ENCODE results near the gene PXMP4. TPM values are rescaled to one million over a fixed set of nuclear protein-coding genes. Genes with fewer than 3 reads are reported as not detected.

PXMP4 gene
- total and polyA plus RNA-seq, 9 of the 15 experiments (the other 6 are each of a cell fraction or from before 2014, with no cell fraction given): 4.8 to 29.1 (median 6.8) TPM

DNA sequence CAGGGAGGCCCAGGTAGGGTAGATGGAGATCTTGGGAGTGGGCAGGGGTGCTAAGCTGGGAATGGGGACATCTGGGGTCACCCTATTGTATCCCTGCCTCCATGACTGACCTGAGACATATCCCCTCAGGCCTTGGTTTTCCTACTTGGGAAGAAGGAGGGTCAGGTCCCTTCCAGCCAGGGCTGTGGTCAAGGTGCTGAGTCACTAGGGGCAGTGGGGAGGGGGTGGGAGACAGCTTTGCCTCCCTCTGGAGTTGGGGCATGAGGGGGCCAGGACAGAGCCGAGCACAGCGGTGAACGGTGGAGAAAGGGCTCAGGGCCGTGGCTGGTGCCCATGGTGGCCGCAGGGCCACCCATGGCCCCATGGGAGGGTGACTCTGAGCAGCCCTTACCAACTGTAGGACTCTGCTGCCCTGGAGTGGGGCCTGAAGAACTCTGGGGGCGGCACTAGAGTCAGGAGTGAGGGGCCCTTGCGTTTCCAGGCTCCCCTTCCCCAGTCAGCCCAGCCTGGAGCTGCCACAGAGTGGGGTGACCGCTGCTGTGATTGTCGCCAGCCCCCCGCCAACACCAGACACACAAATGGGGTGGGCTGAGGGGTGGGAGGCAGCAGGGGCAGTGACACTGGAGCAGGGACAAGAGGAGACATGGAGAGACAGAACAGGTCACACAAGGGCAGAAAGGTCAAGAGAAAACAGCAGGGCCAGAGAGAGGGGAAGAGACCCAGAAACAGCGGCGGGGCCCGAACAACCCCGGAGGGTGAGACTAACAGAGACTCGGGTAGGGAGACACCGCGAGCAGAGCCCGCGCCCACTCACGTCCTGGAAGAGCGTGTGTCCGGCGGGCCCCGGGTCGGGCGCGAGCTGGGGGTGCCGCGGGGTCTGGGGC is 46.5 kb downstream of the PXMP4 start (continued):
- TF ChIP-seq, protein P1, sequence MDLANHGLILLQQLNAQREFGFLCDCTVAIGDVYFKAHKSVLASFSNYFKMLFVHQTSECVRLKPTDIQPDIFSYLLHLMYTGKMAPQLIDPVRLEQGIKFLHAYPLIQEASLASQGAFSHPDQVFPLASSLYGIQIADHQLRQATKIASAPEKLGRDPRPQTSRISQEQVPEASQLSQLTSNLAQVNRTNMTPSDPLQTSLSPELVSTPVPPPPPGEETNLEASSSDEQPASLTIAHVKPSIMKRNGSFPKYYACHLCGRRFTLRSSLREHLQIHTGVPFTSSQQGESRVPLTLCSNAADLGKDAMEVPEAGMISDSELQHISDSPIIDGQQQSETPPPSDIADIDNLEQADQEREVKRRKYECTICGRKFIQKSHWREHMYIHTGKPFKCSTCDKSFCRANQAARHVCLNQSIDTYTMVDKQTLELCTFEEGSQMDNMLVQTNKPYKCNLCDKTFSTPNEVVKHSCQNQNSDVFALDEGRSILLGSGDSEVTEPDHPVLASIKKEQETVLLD (IDR thresholded peaks at IDR 0.05): no peak
- TF ChIP-seq ZFX (CRISPR knock-in tag; IDR thresholded peaks at IDR 0.05): peak; percentile 23; the same call in 1 of the 2 replicates
- TF ChIP-seq ZNF668 (CRISPR knock-in tag; IDR thresholded peaks at IDR 0.05): no peak
- TF ChIP-seq, protein P2, sequence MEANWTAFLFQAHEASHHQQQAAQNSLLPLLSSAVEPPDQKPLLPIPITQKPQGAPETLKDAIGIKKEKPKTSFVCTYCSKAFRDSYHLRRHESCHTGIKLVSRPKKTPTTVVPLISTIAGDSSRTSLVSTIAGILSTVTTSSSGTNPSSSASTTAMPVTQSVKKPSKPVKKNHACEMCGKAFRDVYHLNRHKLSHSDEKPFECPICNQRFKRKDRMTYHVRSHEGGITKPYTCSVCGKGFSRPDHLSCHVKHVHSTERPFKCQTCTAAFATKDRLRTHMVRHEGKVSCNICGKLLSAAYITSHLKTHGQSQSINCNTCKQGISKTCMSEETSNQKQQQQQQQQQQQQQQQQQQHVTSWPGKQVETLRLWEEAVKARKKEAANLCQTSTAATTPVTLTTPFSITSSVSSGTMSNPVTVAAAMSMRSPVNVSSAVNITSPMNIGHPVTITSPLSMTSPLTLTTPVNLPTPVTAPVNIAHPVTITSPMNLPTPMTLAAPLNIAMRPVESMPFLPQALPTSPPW (CRISPR knock-in tag; IDR thresholded peaks at IDR 0.05): peak; percentile 35; the same call in 1 of the 2 replicates
- TF ChIP-seq, protein P3, sequence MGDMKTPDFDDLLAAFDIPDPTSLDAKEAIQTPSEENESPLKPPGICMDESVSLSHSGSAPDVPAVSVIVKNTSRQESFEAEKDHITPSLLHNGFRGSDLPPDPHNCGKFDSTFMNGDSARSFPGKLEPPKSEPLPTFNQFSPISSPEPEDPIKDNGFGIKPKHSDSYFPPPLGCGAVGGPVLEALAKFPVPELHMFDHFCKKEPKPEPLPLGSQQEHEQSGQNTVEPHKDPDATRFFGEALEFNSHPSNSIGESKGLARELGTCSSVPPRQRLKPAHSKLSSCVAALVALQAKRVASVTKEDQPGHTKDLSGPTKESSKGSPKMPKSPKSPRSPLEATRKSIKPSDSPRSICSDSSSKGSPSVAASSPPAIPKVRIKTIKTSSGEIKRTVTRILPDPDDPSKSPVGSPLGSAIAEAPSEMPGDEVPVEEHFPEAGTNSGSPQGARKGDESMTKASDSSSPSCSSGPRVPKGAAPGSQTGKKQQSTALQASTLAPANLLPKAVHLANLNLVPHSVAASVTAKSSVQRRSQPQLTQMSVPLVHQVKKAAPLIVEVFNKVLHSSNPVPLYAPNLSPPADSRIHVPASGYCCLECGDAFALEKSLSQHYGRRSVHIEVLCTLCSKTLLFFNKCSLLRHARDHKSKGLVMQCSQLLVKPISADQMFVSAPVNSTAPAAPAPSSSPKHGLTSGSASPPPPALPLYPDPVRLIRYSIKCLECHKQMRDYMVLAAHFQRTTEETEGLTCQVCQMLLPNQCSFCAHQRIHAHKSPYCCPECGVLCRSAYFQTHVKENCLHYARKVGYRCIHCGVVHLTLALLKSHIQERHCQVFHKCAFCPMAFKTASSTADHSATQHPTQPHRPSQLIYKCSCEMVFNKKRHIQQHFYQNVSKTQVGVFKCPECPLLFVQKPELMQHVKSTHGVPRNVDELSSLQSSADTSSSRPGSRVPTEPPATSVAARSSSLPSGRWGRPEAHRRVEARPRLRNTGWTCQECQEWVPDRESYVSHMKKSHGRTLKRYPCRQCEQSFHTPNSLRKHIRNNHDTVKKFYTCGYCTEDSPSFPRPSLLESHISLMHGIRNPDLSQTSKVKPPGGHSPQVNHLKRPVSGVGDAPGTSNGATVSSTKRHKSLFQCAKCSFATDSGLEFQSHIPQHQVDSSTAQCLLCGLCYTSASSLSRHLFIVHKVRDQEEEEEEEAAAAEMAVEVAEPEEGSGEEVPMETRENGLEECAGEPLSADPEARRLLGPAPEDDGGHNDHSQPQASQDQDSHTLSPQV (IDR thresholded peaks at IDR 0.05): no peak
- TF ChIP-seq SMARCA4 (IDR thresholded peaks at IDR 0.05): peak; percentile 40; the same call in 1 of the 2 replicates
- TF ChIP-seq FOXK2 (conservative IDR thresholded peaks at IDR 0.05 in 1 of 2, IDR thresholded peaks at IDR 0.05 in 1 of 2; ENCODE audit: low read depth in 2 of 2): no peak
- no peak for TF ChIP-seq ZNF57 (CRISPR knock-in tag; IDR thresholded peaks at IDR 0.05)
- no peak for TF ChIP-seq ZNF778 (CRISPR knock-in tag; IDR thresholded peaks at IDR 0.05)
- no peak for TF ChIP-seq KLF16 (IDR thresholded peaks at IDR 0.05)
- no peak for TF ChIP-seq LEF1 (IDR thresholded peaks at IDR 0.05)
- peak; percentile 19 for TF ChIP-seq FOSL1 (tag; conservative IDR thresholded peaks at IDR 0.05)
- no peak for TF ChIP-seq ZC3H11A (IDR thresholded peaks at IDR 0.05; ENCODE audit: low read depth, low read length)
- TF ChIP-seq, protein P4, sequence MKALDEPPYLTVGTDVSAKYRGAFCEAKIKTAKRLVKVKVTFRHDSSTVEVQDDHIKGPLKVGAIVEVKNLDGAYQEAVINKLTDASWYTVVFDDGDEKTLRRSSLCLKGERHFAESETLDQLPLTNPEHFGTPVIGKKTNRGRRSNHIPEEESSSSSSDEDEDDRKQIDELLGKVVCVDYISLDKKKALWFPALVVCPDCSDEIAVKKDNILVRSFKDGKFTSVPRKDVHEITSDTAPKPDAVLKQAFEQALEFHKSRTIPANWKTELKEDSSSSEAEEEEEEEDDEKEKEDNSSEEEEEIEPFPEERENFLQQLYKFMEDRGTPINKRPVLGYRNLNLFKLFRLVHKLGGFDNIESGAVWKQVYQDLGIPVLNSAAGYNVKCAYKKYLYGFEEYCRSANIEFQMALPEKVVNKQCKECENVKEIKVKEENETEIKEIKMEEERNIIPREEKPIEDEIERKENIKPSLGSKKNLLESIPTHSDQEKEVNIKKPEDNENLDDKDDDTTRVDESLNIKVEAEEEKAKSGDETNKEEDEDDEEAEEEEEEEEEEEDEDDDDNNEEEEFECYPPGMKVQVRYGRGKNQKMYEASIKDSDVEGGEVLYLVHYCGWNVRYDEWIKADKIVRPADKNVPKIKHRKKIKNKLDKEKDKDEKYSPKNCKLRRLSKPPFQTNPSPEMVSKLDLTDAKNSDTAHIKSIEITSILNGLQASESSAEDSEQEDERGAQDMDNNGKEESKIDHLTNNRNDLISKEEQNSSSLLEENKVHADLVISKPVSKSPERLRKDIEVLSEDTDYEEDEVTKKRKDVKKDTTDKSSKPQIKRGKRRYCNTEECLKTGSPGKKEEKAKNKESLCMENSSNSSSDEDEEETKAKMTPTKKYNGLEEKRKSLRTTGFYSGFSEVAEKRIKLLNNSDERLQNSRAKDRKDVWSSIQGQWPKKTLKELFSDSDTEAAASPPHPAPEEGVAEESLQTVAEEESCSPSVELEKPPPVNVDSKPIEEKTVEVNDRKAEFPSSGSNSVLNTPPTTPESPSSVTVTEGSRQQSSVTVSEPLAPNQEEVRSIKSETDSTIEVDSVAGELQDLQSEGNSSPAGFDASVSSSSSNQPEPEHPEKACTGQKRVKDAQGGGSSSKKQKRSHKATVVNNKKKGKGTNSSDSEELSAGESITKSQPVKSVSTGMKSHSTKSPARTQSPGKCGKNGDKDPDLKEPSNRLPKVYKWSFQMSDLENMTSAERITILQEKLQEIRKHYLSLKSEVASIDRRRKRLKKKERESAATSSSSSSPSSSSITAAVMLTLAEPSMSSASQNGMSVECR (CRISPR knock-in tag; IDR thresholded peaks at IDR 0.05): no peak
- TF ChIP-seq DPF2 (IDR thresholded peaks at IDR 0.05): peak; percentile 56; the same call in 1 of the 2 replicates
- peak; percentile 9; the same call in 1 of the 2 replicates for TF ChIP-seq ESRRA (IDR thresholded peaks at IDR 0.05; ENCODE audit: borderline replicate concordance, low read depth)
- TF ChIP-seq ZNF140 (CRISPR knock-in tag; IDR thresholded peaks at IDR 0.05): no peak
